Spleen (tissue), 11 donors: ENCODE measurements around the gene GPR158. TPM values are rescaled to one million over a fixed set of nuclear protein-coding genes. Genes with fewer than 3 reads are reported as not detected.
"Not testable (repeated sequence)": the region's sequence is repeated elsewhere in the genome, so short reads cannot be mapped to it uniquely, and the experiment has no call there.

Experiments used
- DNase-seq: peaks from one replicate; pipeline ENCODE4 v3.0.0-alpha.2; 2020
- H3K27ac ChIP-seq, 8 donors: fragments of 200-600 bp; sonication (generic) in 7 of 8; 1 replicate in 4 of 8; 2 replicates in 4 of 8; pipeline versions ENCODE4 v1.5.0 to v1.8.0; 2016 to 2021; ENCODE audit warnings: inconsistent platforms in 4 of 8, mild to moderate bottlenecking in 4 of 8, moderate library complexity in 1 of 8
- H3K27me3 ChIP-seq, 7 donors: fragments of 200-600 bp; sonication (generic) in 6 of 7; replicated peaks in 1 of 7; 1 replicate in 4 of 7; 2 replicates in 3 of 7; pipeline versions ENCODE4 v1.5.0 to v1.8.0; 2016 to 2021; ENCODE audit warnings: inconsistent platforms in 3 of 7, mild to moderate bottlenecking in 1 of 7
- H3K36me3 ChIP-seq, 6 donors: fragments of 200-600 bp; sonication (generic) in 5 of 6; 1 replicate in 4 of 6; 2 replicates in 2 of 6; pipeline versions ENCODE4 v1.5.0 to v1.8.0; 2016 to 2021; ENCODE audit warnings: inconsistent platforms in 2 of 6
- H3K4me1 ChIP-seq, 6 donors: fragments of 200-600 bp; sonication (generic) in 5 of 6; 1 replicate in 3 of 6; 2 replicates in 3 of 6; pipeline versions ENCODE4 v1.5.0 to v1.8.0; 2016 to 2021; ENCODE audit warnings: inconsistent platforms in 3 of 6
- H3K4me3 ChIP-seq, 8 donors: fragments of 200-600 bp; sonication (generic) in 7 of 8; 1 replicate in 4 of 8; 2 replicates in 4 of 8; pipeline versions ENCODE4 v1.5.0 to v1.8.0; 2016 to 2021; ENCODE audit warnings: inconsistent platforms in 4 of 8, mild to moderate bottlenecking in 4 of 8, moderate library complexity in 2 of 8
- H3K9me3 ChIP-seq, 8 donors: fragments of 200-600 bp; sonication (generic) in 7 of 8; 1 replicate in 4 of 8; 2 replicates in 4 of 8; pipeline versions ENCODE4 v1.5.0 to v1.8.0; 2016 to 2021; ENCODE audit warnings: inconsistent platforms in 4 of 8
- CTCF ChIP-seq, 11 experiments: fragments of 200-600 bp in 7 of 11; fragments of 450-650 bp in 4 of 11; sonication (generic) in 4 of 11; IDR thresholded peaks in 8 of 11; conservative IDR thresholded peaks in 3 of 11; 1 replicate in 7 of 11; 2 replicates in 4 of 11; pipeline versions ENCODE4 v1.4.0 to v1.8.0; 2016 to 2021; ENCODE audit warnings: antibody characterized with exemption in 11 of 11, inconsistent platforms in 4 of 11, mild to moderate bottlenecking in 1 of 11
- POLR2A ChIP-seq, 3 donors: fragments of 450-650 bp; IDR thresholded peaks; one replicate each; pipeline ENCODE4 v1.5.1; 2017; ENCODE audit warnings: antibody characterized with exemption in 3 of 3, mild to moderate bottlenecking in 1 of 3
- POLR2AphosphoS5 ChIP-seq, 3 donors: sonication (generic); formaldehyde crosslinking; IDR thresholded peaks; one replicate each; pipeline ENCODE4 v1.5.1; 2017; ENCODE audit warnings: antibody characterized with exemption in 3 of 3
- WGBS, 5 donors: extraction: QIAGEN DNeasy Blood & Tissue Kit in 3 of 5; methylation state at CpG; one replicate each; pipeline versions ENCODE4 v1.1.5 to v1.1.7; 2013 to 2018; 5-methylcytosine and 5-hydroxymethylcytosine counted together
- intact Hi-C: fragments of 100-400 bp; cut with DNase I; formaldehyde crosslinking; loops from one replicate; pipeline ENCODE4 v1.15.0; 2023; ENCODE audit warnings: low total_unique reads
- polyA plus RNA-seq, 3 donors: library from polyadenylated mRNA; stranded (reverse); fragments of 200-250 nt; gene quantifications; one replicate each; pipeline ENCODE4 v1.2.1, GENCODE V29; 2013
- total RNA-seq, 7 donors: library from RNA; depleted of rRNA in 3 of 7; stranded (reverse); fragments of >200 nt in 3 of 7; fragmentation: NEBNext Ultra II Directional in 4 of 7; extraction: Animal tissue kit (Norgen Biotek cat#: 25700) in 4 of 7; gene quantifications; one replicate each; pipeline versions ENCODE4 v1.1.0 to v1.2.1, GENCODE V29; 2016 to 2021
- donor health status: healthy with polysubstance abuse.
- donor health status: DM: no; HTN: no; CAD: no; lungs with moderate emphysema.
- donor health status: DM: no; HTN: no; CAD: no.
- donor health status: Bipolar disorder and iron deficiency.
- donor health status: healthy.
- donor health status: DM: no; HTN: no; CAD: no.
- donor health status: DM: yes; HTN: yes; CAD: no.

The GPR158 gene
- total and polyA plus RNA-seq, 10 donors, result 0.03 to 0.79 (median 0.16) TPM

DNA sequence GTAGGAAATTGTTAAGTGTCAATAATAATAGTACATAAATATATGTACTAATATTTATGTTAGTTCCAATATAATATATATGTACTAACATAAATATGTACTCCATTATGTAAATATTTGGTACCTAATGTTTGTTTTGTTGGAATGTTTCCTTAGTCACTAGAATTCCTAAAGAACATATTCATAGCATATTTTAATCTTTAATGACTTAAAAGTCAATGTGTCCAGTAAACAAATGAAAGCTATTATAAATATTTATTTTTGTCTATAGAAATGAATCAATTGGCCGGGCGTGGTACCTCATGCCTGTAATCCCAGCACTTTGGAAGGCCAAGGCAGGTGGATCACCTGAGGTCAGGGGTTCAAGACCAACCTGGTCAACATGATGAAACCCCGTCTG is 153.6 kb downstream of the GPR158 start:
- no peaks in the 10 kb centered on the region for H3K27me3 ChIP-seq
- no peaks in the 10 kb centered on the region for H3K36me3 ChIP-seq
- no peak overlapping the region for H3K27ac ChIP-seq
- intact Hi-C loops, result no loop called here
- H3K4me1 ChIP-seq, result no peaks in the 10 kb centered on the region
- no peak overlapping the region for H3K4me3 ChIP-seq
- TF ChIP-seq POLR2A (IDR thresholded peaks at IDR 0.05) (no peak), POLR2AphosphoS5 (IDR thresholded peaks at IDR 0.05) (no peak)
- WGBS, 5 donors, result 84 to 94% (median 91%) methylated on average over 3 of the region's 3 CpGs
- no peak for DNase-seq
- peaks cover 0 to 20% (median 10%) of the 10 kb centered on the region in 8 donors for H3K9me3 ChIP-seq

DNA sequence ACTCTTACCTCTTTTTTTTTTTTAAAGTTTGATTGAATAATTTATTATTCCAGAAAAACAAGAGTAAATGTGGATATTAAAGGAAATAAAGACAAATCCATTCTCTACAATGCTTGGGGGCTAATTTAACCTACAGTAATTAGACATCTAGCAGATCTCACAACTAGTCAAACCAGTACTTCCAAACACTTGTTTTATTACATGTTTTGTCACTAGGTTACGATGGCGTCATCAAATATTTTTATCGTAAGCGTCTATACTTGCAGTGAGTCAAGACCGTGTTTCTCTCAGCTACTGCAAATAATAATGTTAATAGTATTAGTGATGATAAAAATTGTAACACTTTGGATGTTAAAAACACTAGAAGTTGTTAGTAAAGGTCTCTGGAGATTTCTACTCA is 154.8 kb downstream of the GPR158 start:
- DNase-seq, H3K27ac ChIP-seq: not testable (repeated sequence)
- 89 to 94% (median 92%) methylated on average over 5 of the region's 5 CpGs for WGBS, 5 donors

DNA sequence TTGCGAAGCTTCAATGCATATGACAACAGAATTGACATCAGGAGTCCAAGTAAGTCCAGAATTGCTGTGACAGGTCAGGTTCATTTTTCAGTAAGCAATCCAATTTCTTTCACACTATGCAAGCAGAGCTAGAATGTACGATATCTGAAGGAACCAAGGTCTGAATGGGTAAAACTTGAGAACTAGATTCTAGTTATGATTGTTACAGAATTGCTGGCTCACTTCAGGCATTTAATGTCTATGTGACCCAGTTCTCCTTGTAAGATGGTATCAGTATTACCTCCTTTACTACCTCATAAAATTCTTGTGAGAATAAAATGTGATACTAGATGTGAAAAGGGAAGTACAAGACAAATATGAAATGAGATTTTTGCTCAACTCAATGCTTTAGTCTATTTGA is 159.6 kb downstream of the GPR158 start:
- DNase-seq, result no peak
- no peak overlapping the region for H3K27ac ChIP-seq
- H3K36me3 ChIP-seq, result no peaks in the 10 kb centered on the region
- 86 to 89% (median 87%) methylated on average over 2 of the region's 2 CpGs for WGBS, 5 donors
- no peaks in the 10 kb centered on the region for H3K4me1 ChIP-seq
- no peaks in the 10 kb centered on the region for H3K9me3 ChIP-seq
- no peak overlapping the region for H3K4me3 ChIP-seq
- TF ChIP-seq POLR2AphosphoS5 (IDR thresholded peaks at IDR 0.05) (no peak), POLR2A (IDR thresholded peaks at IDR 0.05) (no peak), CTCF (IDR thresholded peaks at IDR 0.05 in 8 of 11, conservative IDR thresholded peaks at IDR 0.05 in 3 of 11) (no peak)
- intact Hi-C loops, result no loop called here
- no peaks in the 10 kb centered on the region for H3K27me3 ChIP-seq

More for the DNA sequence above, 154.8 kb downstream of the GPR158 start:
- H3K4me1 ChIP-seq, intact Hi-C loops, H3K9me3 ChIP-seq, H3K27me3 ChIP-seq, H3K36me3 ChIP-seq, H3K4me3 ChIP-seq: not testable (repeated sequence)

DNA sequence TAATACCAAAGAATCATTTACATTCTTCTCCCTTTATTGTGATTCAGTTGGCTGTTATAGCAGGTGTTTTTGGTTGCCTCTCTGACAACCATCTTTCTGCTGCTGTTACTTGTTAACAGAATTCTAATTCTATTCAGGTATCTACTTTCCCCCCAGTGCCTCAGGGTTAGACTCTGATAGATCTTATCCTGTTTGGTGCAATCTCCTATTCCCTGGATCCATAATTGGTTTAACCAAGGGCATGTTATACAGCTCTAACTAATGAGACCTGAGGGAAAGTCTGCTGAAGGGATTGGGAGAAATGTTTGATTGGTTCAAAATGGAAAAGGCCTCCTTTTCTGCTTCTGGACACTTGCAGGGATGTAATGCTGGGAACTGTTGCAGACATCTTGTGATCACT is 161.5 kb downstream of the GPR158 start:
- no peaks in the 10 kb centered on the region for H3K4me1 ChIP-seq
- H3K27ac ChIP-seq, result no peak overlapping the region
- no peak for DNase-seq
- no peak for TF ChIP-seq POLR2A (IDR thresholded peaks at IDR 0.05)
- TF ChIP-seq CTCF (IDR thresholded peaks at IDR 0.05 in 8 of 11, conservative IDR thresholded peaks at IDR 0.05 in 3 of 11), result no peak
- no peak for TF ChIP-seq POLR2AphosphoS5 (IDR thresholded peaks at IDR 0.05)
- no peaks in the 10 kb centered on the region for H3K36me3 ChIP-seq
- intact Hi-C loops, result no loop called here
- no peaks in the 10 kb centered on the region for H3K27me3 ChIP-seq
- no peak overlapping the region for H3K4me3 ChIP-seq
- no peaks in the 10 kb centered on the region for H3K9me3 ChIP-seq

- no peak overlapping the region for H3K27ac ChIP-seq
- no peaks in the 10 kb centered on the region for H3K9me3 ChIP-seq
- no peak overlapping the region for H3K4me3 ChIP-seq
- no peak for DNase-seq
- H3K4me1 ChIP-seq, result no peaks in the 10 kb centered on the region
- H3K27me3 ChIP-seq, result no peaks in the 10 kb centered on the region
- H3K36me3 ChIP-seq, result no peaks in the 10 kb centered on the region
- 72 to 94% (median 94%) methylated on average over 12 of the region's 12 CpGs for WGBS, 5 donors
- TF ChIP-seq POLR2A (IDR thresholded peaks at IDR 0.05) (no peak), POLR2AphosphoS5 (IDR thresholded peaks at IDR 0.05) (no peak), CTCF (IDR thresholded peaks at IDR 0.05 in 8 of 11, conservative IDR thresholded peaks at IDR 0.05 in 3 of 11) (no peak)
- intact Hi-C loops, result no loop called here
Measured at GRCh38 chr10:25338271-25338670, 163.5 kb downstream of the GPR158 start.
